ENCODE measurements around the gene HMGB4. TPM values are rescaled to one million over a fixed set of nuclear protein-coding genes. Genes with fewer than 3 reads are reported as not detected.
A peak's percentile ranks its signal among the peaks of the same experiment; 100 is the strongest.

The HMGB4 gene
- polyA plus RNA-seq, 1 experiment = not detected

- ChIA-PET POLR2A (no interaction called here), CTCF (interaction anchor here (0.6 kb wide), 1 partner anchor 290 kb away, joined by 4 read pairs; no protein-coding TSS in a partner anchor)
- H3K4me3 ChIP-seq (ENCODE audit: low read depth, low read length) = no peak overlapping the region
- no peak for DNase-seq (ENCODE audit: low read depth, low spot score)
- no peak for TF ChIP-seq CTCF (IDR thresholded peaks at IDR 0.05; ENCODE audit: low read depth, low read length)
- H3K27me3 ChIP-seq (ENCODE audit: control insufficient read depth, insufficient read depth, low read length) = no peaks in the 10 kb centered on the region
- peaks cover 5% of the 10 kb centered on the region; the same call in 1 of the 2 replicates for H3K9me3 ChIP-seq (ENCODE audit: control insufficient read depth, insufficient read depth, low read length)
- no peak overlapping the region for H3K27ac ChIP-seq (ENCODE audit: low read depth, low read length)
Measured at GRCh38 chr1:33872683-33873082, 8.8 kb downstream of the HMGB4 start.

DNA sequence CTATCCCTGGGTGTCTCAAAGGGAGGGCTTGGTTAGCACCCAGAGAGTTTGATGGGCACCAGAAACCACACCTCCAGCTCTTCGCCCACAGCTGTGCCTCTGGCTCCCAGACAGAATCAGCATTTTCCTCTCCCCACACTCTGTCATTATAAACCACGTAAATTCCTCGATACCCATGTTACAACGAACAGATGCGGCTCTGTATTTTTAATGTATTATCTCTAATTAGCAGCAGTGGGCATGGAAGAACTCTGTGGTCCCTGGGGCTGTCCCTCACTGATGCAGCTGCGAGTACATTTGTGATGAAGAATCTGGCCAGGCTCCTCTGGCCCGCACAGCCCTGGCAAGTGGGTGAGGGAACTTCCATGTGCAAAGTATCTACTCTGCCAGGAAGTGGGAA lies 10.8 kb downstream of the HMGB4 start:
- CTCF ChIA-PET = no interaction called here
- no peak for DNase-seq (ENCODE audit: low read depth, low spot score)
- POLR2A ChIA-PET = no interaction called here
- peaks cover 5% of the 10 kb centered on the region; the same call in 1 of the 2 replicates for H3K9me3 ChIP-seq (ENCODE audit: control insufficient read depth, insufficient read depth, low read length)
- TF ChIP-seq CTCF (IDR thresholded peaks at IDR 0.05; ENCODE audit: low read depth, low read length) = no peak
- H3K27ac ChIP-seq (ENCODE audit: low read depth, low read length) = no peak overlapping the region
- no peaks in the 10 kb centered on the region for H3K27me3 ChIP-seq (ENCODE audit: control insufficient read depth, insufficient read depth, low read length)
- no peak overlapping the region for H3K4me3 ChIP-seq (ENCODE audit: low read depth, low read length)

DNA sequence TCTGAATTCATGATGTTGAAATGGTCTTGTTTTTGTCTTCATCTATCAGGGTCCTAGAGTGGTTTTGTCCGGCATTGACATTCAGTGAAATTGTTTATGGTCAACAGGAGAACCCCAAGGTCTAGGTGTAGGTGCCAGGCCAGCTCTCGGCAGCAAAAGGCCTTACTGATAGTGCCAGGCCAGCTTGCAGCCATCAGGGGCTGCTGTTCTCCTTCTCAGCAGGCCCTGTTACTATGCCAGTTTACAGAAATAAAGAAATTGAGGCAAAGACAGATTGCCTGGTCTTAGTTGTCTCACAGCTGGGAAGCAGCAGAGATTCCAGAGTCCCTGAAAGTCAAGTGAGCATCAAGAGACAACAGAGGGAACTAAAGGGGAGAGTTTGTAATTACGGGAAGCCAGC lies 12.0 kb downstream of the HMGB4 start:
- Histone ChIP-seq H3K27ac (ENCODE audit: low read depth, low read length) (no peak overlapping the region), H3K4me3 (ENCODE audit: low read depth, low read length) (no peak overlapping the region), H3K9me3 (ENCODE audit: control insufficient read depth, insufficient read depth, low read length) (peaks cover 5% of the 10 kb centered on the region; the same call in 1 of the 2 replicates), H3K27me3 (ENCODE audit: control insufficient read depth, insufficient read depth, low read length) (no peaks in the 10 kb centered on the region)
- ChIA-PET POLR2A (no interaction called here), CTCF (no interaction called here)
- TF ChIP-seq CTCF (IDR thresholded peaks at IDR 0.05; ENCODE audit: low read depth, low read length) = peak; percentile 28; the same call in 1 of the 2 replicates
- no peak for DNase-seq (ENCODE audit: low read depth, low spot score)

GRCh38 chr1:33876970-33877650 lies 13.2 kb downstream of the HMGB4 start:
- DNase-seq (ENCODE audit: low read depth, low spot score) = peak; percentile 68
- Histone ChIP-seq H3K27me3 (ENCODE audit: control insufficient read depth, insufficient read depth, low read length) (no peaks in the 10 kb centered on the region), H3K4me3 (ENCODE audit: low read depth, low read length) (no peak overlapping the region), H3K27ac (ENCODE audit: low read depth, low read length) (peak overlapping the region; percentile 21), H3K9me3 (ENCODE audit: control insufficient read depth, insufficient read depth, low read length) (peaks cover 5% of the 10 kb centered on the region; the same call in 1 of the 2 replicates)
- TF ChIP-seq CTCF (IDR thresholded peaks at IDR 0.05; ENCODE audit: low read depth, low read length) = no peak
- ChIA-PET POLR2A (no interaction called here), CTCF (interaction anchor here (0.7 to 1.1 kb wide), 2 partner anchors 68 to 222 kb away, joined by 3 read pairs; no protein-coding TSS in a partner anchor)

- ChIA-PET CTCF (no interaction called here), POLR2A (no interaction called here)
- Histone ChIP-seq H3K27ac (ENCODE audit: low read depth, low read length) (no peak overlapping the region), H3K9me3 (ENCODE audit: control insufficient read depth, insufficient read depth, low read length) (peaks cover under 1% of the 10 kb centered on the region; the same call in 1 of the 2 replicates), H3K4me3 (ENCODE audit: low read depth, low read length) (no peak overlapping the region), H3K27me3 (ENCODE audit: control insufficient read depth, insufficient read depth, low read length) (no peaks in the 10 kb centered on the region)
- DNase-seq (ENCODE audit: low read depth, low spot score) = no peak
- no peak for TF ChIP-seq CTCF (IDR thresholded peaks at IDR 0.05; ENCODE audit: low read depth, low read length)
Measured at GRCh38 chr1:33878392-33878791, 14.5 kb downstream of the HMGB4 start.

All from AG04450 (cell line).